NCI-H1092 (cell line): ENCODE results near the gene CYP46A1.

Experiments
- DNase-seq: peaks from one replicate; lab custom pipeline; 2025; lab: John Stamatoyannopoulos, UW

The CYP46A1 gene

DNA sequence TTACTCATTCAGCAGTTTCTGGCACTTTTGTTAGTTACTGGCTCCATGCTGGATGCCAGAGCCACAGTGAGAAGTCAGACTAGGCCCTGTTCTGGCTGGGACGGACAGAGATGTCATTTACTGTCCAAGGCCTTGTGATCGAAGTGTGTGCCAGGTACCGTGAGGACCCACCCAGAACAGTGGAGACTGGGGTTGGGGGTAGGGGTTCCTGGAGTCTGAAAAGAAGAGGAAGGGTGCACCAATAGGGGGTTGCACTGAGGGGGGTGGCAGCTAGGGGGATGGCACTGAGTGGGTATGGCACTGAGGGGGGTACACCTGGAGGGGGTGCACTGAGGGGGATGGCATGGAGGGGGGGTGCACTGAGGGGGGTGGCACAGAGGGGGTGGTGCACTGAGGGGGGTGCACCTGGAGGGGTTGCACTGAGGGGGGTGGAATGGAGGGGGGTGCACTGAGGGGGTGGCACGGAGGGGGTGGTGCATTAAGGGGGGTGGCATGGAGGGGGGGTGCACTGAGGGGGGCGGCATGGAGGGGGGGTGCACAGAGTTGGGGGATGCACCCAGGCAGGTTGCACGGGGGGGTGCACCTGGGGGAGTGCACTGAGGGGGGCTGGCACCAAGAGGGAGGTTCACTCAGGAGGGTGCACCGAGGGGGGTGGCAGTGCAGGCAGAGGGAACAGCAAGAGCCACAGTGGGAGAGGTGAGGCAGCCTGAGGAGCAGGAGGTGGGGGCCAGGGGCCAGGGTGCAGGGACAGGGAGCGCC lies 10.6 kb upstream of the CYP46A1 start:
- no peak for DNase-seq

DNA sequence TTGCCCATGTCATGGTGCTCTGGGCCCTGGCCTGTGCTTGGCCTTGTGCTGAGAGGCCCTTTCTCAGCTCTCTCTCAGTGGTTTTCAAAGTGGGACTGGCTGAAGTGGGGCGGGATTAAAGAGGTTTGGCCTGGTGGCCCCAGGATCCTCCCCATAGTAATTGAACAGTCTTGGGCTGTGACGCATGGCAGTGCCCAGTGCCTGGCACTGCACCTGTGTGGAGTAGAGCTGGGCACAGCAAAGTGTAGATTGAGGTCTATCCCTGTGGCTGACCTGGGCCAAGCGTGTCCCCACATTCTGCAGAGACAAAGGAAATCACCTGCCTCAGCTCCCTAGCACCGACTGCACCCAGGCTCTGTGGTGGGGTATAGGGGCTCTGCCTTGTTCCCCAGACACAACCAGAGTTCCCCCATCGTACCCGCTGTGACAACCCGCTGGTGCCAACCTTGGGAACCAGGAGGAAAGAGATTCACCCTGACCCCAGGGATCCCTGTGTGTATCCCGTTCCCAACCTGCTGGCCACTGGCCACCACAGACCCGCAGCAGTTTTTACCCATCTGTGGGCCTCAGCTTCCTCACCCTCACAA lies 9.9 kb upstream of the CYP46A1 start:
- no peak for DNase-seq

DNA sequence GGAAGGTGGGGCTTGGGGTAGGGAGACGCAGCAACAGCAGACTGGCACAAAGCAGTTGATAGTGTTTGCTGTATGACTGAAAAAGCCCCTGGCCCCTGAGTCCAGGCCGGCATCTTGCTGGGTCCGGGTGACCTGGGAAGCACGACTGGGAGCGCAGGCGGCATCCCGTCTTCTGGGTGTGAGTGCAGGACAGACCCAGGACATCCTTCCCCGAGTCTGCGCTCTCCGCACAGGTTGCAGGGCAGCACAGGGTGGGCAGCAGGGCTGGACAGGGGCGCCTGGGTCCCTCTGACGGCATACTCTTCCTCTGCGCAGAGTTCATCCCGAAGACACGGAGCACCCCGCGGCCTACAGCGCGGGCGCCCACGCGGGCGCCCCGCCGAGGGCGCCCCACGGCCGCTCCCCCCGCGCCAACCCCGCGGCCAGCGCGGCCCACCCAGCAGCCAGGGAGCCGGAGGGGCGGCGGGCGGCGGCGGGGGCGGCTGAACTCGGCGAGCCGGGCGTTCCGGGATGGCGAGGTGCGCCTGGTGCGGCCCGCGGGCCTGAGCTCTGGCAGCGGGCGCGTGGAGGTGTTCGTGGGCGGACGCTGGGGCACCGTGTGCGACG lies 9.2 kb upstream of the CYP46A1 start:
- no peak for DNase-seq

DNA sequence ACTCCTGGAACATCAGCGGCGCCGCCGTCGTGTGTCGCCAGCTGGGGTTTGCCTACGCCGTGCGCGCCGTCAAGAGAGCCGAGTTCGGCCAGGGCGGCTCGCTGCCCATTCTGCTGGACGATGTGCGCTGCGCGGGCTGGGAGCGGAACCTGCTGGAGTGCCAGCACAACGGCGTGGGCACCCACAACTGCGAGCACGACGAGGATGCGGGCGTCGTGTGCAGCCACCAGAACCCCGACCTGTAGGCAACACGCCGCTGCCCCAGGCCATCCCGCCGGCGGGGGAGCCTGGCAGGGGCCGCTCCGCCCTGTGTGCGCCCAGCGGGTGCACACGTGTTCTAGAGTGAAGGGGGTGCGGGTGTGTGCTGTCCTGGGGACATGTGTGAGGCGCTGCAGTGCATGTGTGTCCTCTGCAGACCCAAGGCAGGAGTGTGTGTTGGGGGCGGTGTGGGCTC lies 8.7 kb upstream of the CYP46A1 start:
- DNase-seq = no peak

DNA sequence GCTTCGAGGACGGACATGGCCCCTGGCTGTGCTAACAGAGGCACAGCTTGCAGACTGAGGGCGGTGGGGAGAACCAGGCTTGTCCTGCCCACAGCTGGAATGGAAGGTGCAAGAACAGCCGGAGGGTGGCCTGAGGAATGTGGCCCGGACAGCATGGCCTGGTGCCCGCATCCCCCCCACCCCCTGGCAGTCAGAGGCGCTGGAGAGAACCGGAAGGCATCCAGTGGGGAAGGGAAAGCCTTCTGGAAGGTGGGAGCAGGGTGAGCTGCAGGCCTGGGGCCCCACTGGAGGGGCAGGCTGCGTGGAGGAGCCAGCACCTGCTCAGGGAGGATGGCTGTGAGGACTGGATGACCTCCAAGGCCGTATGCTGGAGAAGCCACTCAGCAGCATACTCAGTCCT lies 8.1 kb upstream of the CYP46A1 start:
- no peak for DNase-seq

DNA sequence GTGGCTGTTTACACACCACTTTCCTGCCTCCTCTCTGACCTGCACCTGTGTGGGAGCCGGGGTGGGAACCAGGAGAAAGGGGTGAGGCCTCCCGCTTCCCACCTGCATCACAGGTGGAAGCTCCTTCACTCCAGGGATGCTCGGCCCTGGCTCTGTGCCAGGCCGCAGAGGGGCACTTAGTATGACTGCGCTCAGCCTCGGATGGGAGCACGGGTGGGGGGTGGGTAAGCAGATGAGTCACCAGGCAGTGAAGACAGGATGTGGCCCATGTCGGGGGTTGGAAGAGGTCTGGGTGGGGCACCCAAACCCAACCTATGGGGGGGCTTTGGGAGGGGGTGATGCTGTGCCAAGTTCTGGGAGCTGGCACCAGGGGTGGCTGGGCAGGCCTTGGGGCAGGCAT lies 7.4 kb upstream of the CYP46A1 start:
- no peak for DNase-seq

DNA sequence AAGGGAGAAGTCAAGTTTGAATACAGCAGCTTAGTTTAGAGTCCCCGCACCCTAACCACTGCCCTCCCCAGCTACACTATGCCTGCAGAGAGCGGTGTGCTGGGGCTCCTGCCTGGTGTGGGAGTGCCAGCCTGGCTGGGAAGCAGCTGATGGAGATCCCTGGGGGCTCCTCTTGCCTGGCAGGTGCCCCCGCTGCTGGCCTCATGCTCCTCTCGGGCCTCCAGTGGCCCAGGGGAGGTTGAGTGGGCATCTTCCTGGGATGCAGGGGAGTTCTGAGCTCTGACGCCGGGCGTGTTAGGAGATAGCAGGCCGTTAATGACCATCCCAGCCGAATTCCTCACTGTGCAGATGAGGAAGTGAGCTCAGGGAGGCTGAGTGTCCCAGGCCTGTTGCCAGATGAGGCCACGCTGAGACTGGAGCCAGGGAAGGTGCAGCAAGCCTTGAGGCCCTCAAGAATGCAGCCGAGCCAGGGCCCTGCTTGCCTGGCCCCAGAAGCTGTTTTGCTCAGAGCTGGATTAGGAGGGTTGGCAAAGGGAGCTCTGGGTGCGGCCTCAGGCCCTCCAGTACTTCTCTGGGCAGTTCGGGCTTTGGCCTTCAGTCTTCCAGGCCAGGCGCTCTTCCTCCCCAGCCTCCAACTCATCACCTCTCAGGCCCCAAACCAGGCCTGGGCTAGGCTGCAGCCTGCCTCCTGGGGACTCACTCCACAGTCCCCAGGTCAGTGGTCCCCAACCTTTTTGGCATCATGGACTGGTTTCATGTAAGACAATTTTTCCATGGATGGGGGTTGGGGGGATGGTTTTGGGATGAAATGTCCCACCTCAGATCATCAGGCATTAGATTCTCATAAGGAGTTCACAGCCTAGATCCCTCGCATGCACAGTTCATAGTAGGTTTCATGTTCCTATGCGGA lies 6.6 kb upstream of the CYP46A1 start:
- DNase-seq = no peak

DNA sequence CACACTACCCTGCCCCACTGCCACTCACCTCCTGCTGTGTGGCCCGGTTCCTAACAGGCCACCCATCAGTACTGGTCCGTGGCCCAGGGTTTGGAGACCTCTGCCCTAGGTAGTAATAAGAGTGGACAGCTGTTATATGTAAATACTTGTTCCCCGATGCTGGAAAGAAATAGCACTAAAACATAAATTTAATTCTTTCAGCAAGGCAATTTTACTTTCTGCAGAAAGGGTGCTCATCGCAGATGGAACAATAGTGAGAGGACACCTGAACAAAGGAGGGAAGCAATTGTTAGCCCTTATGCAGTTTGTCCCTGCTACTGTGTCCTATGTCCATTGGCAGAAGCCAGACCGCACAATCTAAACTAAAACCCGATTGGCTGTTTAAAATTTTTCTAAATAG lies 5.9 kb upstream of the CYP46A1 start:
- DNase-seq = no peak

DNA sequence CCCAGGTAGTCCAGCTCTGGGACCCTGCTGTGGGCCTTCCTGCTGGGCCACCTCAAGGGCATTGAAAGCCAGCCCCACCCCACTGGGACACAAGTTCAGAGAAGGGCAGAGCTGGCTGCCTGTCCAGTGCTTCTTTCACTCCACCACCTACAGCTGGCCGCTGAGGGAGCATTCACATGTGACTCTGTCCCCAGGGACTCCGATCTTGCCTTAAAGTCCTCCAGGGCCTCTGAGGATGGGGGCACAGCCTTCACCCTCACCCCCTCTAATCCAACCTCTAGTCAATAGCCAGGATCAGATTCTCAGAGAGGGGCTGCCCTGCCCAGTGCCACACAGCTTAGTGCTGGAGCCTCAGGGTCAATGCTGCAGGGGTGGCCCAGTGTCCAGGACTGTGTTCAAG lies 5.0 kb upstream of the CYP46A1 start:
- no peak for DNase-seq

DNA sequence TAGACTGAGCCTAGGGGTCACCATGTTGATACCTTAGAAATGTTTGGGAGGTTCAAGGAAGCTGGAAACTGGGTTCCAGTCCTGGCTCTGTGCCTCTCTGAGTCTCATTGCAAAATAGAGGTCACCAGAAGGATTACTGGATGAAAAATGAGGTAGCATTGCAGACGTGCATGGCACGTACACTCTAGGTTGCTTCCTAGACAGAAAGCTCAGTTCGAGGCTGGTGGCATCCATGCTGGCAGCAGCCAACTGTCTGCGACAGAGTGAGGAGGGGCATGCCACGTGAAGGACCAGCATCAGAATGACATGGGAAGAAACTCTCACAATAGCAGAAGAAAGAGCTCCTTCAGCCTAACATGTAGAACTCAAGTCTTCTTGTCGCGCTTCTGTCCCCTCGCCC lies 4.6 kb upstream of the CYP46A1 start:
- no peak for DNase-seq

DNA sequence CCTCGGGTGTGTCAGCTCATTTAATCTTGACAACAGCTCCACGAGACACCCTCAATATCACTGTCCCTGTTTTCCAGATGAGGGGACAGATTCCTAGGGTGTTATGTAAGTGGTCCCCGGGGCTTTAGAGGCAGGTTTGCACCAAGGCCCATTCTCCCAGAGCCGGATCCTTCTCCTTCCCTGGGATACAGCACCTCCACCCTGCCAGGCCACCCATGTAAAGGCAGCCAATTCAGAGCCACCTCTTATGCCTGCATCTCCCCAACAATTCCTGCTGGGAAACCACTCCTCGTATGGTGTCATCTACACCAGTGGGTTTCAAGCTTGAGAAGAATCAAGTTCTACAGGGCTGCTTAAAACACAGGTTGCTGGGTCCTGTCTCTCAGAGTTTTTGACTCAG lies 4.1 kb upstream of the CYP46A1 start:
- no peak for DNase-seq

DNA sequence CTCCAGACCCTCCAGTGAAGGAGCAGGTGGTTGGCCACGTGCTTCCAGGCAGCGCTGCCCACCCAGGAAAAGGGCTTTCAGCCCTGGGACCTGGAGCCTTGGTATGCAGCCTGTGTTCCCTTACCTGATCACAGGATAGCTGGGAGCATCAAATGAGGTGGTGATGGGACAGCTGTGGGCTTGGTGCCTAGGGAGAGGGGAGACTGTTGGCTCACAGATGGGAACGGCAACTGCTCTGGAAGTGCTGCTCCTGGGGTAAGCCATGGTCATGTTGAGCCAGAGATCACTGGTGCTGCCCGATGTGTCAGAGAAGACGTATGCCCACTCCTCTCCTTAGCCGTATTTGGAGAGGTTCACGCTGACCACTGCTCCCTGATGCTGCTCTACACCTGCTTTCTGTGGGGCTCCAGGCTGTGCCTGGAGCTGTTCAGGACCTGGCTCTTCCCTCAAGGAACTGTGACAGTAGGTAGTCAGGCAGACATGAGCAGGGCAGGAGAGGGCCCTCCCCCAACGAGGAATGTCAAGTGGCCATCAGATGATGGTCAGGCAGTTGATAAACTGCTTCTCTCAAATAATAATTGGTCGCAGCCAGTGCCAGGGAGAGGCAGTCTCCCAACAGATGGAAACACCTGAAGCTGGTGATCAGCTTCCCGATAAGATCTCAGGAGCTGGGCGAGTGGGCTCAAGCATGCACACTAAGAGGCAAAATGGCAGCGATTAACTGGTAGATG lies 2.8 kb upstream of the CYP46A1 start:
- no peak for DNase-seq

DNA sequence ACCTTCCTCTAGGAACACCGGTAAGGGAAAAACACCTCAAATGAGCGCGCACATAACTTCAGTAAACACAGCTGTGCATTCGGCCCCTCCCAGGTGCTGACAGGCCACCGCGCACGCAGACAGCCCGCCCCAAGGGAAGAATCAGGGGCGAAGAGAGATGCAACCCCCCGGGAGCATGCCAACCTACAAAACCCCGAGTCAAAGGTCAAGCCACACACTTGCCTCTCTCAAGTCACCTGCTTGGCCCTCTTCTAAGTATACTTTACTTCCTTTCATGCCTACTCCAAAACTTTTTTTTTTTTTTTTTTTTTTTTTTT lies 2.3 kb upstream of the CYP46A1 start:
- DNase-seq = no peak

DNA sequence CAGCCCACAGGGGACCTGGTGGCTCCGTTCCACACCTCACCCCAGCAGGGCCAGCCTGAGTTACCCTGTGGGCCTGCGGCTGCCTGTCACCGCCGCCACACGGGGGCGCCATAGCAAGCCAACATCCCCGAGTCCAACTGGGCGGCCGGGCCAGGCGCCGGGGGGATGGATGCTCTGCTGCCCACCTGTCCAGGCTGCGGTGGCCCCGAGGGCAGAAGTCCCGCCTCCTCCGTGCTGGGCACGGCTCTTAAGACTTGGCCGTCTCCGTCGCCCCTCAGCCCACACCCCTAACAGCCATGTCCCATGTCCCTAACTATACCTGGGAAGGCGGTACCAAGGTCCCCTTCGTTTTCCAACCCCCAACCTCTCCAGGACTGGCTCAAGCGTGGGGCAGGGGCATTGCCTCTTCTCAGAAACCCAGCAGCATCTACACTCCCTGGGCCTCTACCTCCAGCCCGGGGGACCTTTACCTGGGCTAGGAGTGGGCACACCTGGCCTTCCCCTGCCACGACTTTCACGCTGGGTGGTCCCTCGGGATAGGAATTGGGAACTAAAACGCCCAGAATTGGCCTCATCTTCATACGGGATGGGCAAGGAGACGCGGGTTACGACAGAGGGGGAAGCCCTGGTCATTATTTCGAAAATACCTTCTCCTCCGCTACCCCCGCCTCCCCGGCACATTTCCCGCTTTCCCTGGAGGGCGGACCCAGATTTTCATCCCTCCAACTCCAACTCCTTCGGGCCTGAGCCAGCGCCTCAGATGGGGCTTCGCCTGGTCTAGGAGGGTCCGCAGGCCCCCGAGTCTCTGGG lies 1.1 kb upstream of the CYP46A1 start:
- peak; percentile 55 for DNase-seq

DNA sequence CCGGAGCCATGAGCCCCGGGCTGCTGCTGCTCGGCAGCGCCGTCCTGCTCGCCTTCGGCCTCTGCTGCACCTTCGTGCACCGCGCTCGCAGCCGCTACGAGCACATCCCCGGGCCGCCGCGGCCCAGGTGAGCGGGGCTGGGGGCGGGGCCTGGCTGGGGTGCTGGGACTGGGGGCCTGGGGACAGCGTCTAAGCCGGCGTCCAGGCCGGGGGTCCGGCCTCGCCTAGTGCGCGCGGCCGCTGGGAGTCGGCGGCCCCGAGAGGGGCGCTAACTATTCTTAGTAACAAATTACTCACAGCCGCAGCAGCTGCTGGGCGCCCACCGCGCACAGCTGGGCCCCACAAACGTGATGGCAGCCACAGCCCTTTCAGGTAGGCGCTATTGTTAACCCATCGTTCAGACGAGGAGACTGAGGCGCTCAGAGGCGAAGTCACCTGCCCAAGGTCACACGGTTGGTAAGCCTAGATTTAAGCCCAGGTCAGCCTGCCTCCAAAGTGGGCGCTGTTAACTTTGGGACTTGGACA lies 374 bp downstream of the CYP46A1 start:
- no peak for DNase-seq

DNA sequence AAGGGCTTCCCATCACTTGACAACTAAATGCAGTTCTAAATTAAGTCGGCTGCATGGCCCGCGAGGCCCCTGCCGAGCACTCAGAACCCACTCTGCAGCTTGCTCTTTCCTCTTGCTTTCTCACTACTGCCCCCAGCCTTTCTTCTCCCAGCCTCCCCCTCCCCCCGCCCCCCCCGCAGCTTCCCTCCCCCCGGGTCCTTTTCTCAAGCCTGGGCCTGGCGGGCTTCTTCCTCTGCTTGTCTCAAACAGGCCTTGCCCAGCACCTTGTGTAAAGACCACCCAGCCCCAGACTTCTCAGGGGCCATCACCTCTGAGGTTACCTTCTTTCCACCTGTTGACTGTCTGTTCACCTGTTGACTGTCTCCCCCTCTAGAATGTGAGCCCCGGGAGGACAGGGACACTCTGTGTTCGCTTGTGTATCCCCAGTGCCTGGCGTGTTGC lies 1.1 kb downstream of the CYP46A1 start:
- no peak for DNase-seq

DNA sequence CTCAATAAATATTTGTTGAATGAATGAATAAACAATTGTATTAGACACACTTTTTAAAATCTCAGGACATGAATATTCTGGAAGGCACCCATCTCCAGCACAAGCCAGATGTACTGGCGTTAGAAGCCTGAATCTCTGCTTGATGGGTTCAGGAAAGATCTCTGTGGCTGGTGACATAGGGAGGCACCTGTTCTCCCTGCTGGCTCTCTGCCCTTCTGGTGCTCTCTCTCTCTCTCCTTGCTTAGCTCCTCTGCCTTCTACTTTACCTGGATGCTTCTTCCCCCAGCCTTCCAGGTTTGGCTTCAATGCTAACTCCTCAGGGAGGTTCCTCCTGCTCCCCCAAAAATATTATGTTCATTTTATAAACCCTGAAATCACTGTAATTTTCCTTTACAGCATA lies 1.5 kb downstream of the CYP46A1 start:
- no peak for DNase-seq

DNA sequence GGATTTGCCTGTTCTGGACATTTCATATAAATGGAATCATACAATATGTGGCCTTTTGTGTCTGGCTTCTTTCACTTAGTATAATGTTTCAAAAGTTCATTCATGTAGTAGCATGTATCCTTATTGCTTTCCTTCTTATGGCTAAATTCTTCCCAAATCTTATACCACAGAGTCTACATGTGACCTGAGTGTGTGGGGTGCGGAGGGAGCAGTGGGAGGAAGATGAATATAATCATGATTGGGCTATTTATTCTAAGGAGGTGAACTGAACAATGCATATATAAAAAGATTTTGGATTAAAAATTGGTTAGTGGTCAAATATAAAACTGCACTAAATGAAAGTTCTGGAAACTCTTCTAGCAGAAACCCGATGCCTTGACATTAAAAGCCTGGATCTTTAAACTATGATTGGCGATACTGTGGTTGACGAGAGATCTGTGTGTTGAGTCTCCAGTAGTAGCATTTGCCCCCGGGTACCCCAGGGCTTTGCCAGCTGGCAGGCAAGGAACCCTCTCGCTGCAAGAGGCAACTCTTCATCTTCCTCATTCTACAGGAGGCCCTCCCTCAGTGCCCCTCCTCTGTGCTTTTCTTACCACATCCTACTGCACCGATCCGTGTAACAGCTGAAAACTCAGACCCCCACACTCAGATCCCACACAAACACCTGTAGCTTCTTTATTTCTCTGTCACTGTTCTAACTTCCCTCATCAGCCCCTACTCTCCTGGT lies 2.6 kb downstream of the CYP46A1 start:
- DNase-seq = no peak

DNA sequence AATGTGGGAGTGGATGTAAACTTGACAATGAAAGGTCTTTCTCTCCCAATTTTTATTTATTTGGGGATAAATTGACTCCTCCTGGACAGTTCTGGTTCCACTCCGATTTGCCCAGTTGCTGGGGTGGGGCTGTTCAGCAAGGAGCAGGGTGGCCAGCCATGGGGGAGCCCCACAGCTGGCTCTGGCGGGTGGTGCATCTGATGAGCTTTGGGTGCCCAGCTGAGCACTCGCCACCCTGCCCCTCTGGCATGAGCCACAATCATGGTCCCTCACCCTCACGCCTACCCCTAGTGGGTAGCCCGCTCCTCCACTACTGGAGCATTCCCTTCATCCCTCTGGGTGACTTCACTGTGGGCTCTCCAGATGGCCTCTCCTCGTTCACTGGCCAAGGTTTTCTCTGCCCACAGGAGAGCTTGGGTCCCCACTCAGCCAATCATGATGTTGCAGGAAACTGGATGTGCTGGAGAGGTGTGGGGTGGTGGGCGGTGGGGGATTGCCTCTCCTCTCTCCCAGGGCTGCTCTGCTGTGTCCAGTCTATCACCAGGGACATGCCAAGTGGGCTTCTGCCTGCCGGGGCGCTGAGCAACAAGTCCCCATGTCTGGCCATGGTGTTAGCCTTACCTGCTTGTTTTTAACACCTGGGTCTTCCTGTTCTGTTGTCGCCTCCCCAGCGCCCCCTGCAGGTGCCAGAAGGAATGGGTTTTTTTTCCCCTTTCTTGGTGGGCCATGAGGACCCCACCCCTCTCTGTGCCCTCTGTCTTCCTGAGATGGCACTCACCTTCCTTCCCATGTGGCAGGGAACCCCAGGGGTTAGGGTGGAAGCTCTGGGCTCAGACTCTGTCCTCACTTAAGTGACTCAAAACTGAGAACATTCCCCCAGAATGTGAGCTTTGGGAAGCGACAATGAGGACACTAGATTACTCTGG lies 3.4 kb downstream of the CYP46A1 start:
- DNase-seq = no peak
